Superior temporal gyrus (tissue), 1 donor: ENCODE measurements around the gene CDCA7L.

Source experiments
- DNase-seq: peaks from one replicate; pipeline ENCODE4 v3.0.0-alpha.2; 2016; ENCODE audit errors: extremely low spot score

Gene CDCA7L

GRCh38 chr7:21945454-21946221 lies at the start of gene CDCA7L:
TSS of gene CDCA7L (minus strand) at chr7:21945899. CDS start at chr7:21945804, 95 bp downstream.
- DNase-seq, result peak; percentile 57

GRCh38 chr7:21986096-21986495 lies 40.4 kb upstream of the CDCA7L start:
- DNase-seq, result no peak

- DNase-seq, result no peak
These were observed 38.3 kb upstream of the CDCA7L start for GRCh38 chr7:21984042-21984441.

GRCh38 chr7:21983056-21983455 lies 37.4 kb upstream of the CDCA7L start:
- no peak for DNase-seq

GRCh38 chr7:21981524-21981923 lies 35.8 kb upstream of the CDCA7L start:
- DNase-seq, result no peak

GRCh38 chr7:21980926-21981500 lies 35.3 kb upstream of the CDCA7L start:
- DNase-seq, result no peak

GRCh38 chr7:21972397-21972784 lies 26.7 kb upstream of the CDCA7L start:
- no peak for DNase-seq

GRCh38 chr7:21971780-21972396 lies 26.2 kb upstream of the CDCA7L start:
- DNase-seq, result no peak

GRCh38 chr7:21969822-21970221 lies 24.1 kb upstream of the CDCA7L start:
- DNase-seq, result no peak

- no peak for DNase-seq
These were observed 21.9 kb upstream of the CDCA7L start for GRCh38 chr7:21967598-21968003.

GRCh38 chr7:21966271-21966670 lies 20.6 kb upstream of the CDCA7L start:
- DNase-seq, result no peak

- DNase-seq, result no peak
These were observed 19.6 kb upstream of the CDCA7L start for GRCh38 chr7:21965291-21965690.

- DNase-seq, result no peak
These were observed 17.0 kb upstream of the CDCA7L start for GRCh38 chr7:21962677-21963076.

- DNase-seq, result no peak
These were observed 15.2 kb upstream of the CDCA7L start for GRCh38 chr7:21960922-21961321.

- DNase-seq, result no peak
These were observed 13.7 kb upstream of the CDCA7L start for GRCh38 chr7:21959387-21959776.

GRCh38 chr7:21953781-21954180 lies 8.1 kb upstream of the CDCA7L start:
- DNase-seq, result no peak

- DNase-seq, result no peak
These were observed 3.3 kb upstream of the CDCA7L start for GRCh38 chr7:21948887-21949540.

- DNase-seq, result no peak
These were observed 2.7 kb upstream of the CDCA7L start for GRCh38 chr7:21948364-21948763.

- no peak for DNase-seq
These were observed 2.2 kb upstream of the CDCA7L start for GRCh38 chr7:21947946-21948345.

GRCh38 chr7:21947056-21947455 lies 1.4 kb upstream of the CDCA7L start:
- no peak for DNase-seq

GRCh38 chr7:21946222-21946709 lies 567 bp upstream of the CDCA7L start:
- no peak for DNase-seq
